Tibial artery (tissue), 4 donors: Measurements from ENCODE around the gene KIRREL3.

Experiments
- DNase-seq, 2 donors: peaks; one replicate each; pipeline ENCODE4 v3.0.0-alpha.2; 2019
- H3K27ac ChIP-seq, 2 donors: fragments of 200-600 bp; sonication (generic) in 1 of 2; 1 replicate in 1 of 2; 2 replicates in 1 of 2; pipeline ENCODE4 v1.5.1; 2018 to 2019; ENCODE audit warnings: mild to moderate bottlenecking in 1 of 2
- H3K27me3 ChIP-seq, 2 donors: fragments of 200-600 bp; sonication (generic) in 1 of 2; one replicate each; pipeline versions ENCODE4 v1.5.1 to v1.6.0; 2016 to 2019
- H3K36me3 ChIP-seq, 3 donors: fragments of 200-600 bp; sonication (generic) in 2 of 3; one replicate each; pipeline ENCODE4 v1.5.1; 2016 to 2019; ENCODE audit warnings: mild to moderate bottlenecking in 2 of 3
- H3K4me1 ChIP-seq, 4 donors: fragments of 200-600 bp; sonication (generic) in 2 of 4; 1 replicate in 3 of 4; 2 replicates in 1 of 4; pipeline ENCODE4 v1.5.1; 2016 to 2019
- H3K4me3 ChIP-seq, 2 donors: fragments of 200-600 bp; sonication (generic) in 1 of 2; 1 replicate in 1 of 2; 2 replicates in 1 of 2; pipeline ENCODE4 v1.5.1; 2018 to 2019; ENCODE audit warnings: mild to moderate bottlenecking in 2 of 2
- H3K9me3 ChIP-seq, 3 donors: fragments of 200-600 bp; sonication (generic) in 1 of 3; one replicate each; pipeline ENCODE4 v1.5.1; 2016 to 2019
- CTCF ChIP-seq, 2 experiments: fragments of 200-600 bp in 1 of 2; fragments of 450-650 bp in 1 of 2; IDR thresholded peaks; one replicate each; pipeline ENCODE4 v1.5.1; 2017 to 2019; ENCODE audit warnings: antibody characterized with exemption in 2 of 2, mild to moderate bottlenecking in 1 of 2, moderate library complexity in 1 of 2
- intact Hi-C: fragments of 100-400 bp; cut with DNase I; formaldehyde crosslinking; loops from one replicate; pipeline ENCODE4 v1.15.0; 2023; ENCODE audit warnings: low total_unique reads

KIRREL3 gene

GRCh38 chr11:126507646-126508045, 492.9 kb downstream of the KIRREL3 start:
- H3K9me3 ChIP-seq = peaks cover 0 to 13% (median 12%) of the 10 kb centered on the region in 3 donors
- no peak overlapping the region for H3K4me3 ChIP-seq
- H3K4me1 ChIP-seq = no peaks in the 10 kb centered on the region
- intact Hi-C loops = no loop called here
- H3K36me3 ChIP-seq = no peaks in the 10 kb centered on the region
- H3K27me3 ChIP-seq = peaks cover 0 to 26% of the 10 kb centered on the region in 2 donors
- H3K27ac ChIP-seq = no peak overlapping the region
- no peak for TF ChIP-seq CTCF (IDR thresholded peaks at IDR 0.05)
- no peak for DNase-seq

GRCh38 chr11:126506789-126507188, 493.8 kb downstream of the KIRREL3 start:
- DNase-seq = no peak
- Histone ChIP-seq H3K4me1 (no peaks in the 10 kb centered on the region), H3K27ac (no peak overlapping the region), H3K4me3 (no peak overlapping the region), H3K27me3 (peaks cover 0 to 28% of the 10 kb centered on the region in 2 donors), H3K9me3 (peaks cover 0 to 13% (median 12%) of the 10 kb centered on the region in 3 donors), H3K36me3 (no peaks in the 10 kb centered on the region)
- no peak for TF ChIP-seq CTCF (IDR thresholded peaks at IDR 0.05)
- intact Hi-C loops = no loop called here

- intact Hi-C loops = no loop called here
- H3K27me3 ChIP-seq = peaks cover 0 to 43% of the 10 kb centered on the region in 2 donors
- peaks cover 0 to 13% (median 12%) of the 10 kb centered on the region in 3 donors for H3K9me3 ChIP-seq
- H3K4me3 ChIP-seq = no peak overlapping the region
- H3K27ac ChIP-seq = no peak overlapping the region
- no peaks in the 10 kb centered on the region for H3K36me3 ChIP-seq
- no peak for TF ChIP-seq CTCF (IDR thresholded peaks at IDR 0.05)
- no peaks in the 10 kb centered on the region for H3K4me1 ChIP-seq
- no peak for DNase-seq
Observed at GRCh38 chr11:126502982-126503381, 497.6 kb downstream of the KIRREL3 start.

GRCh38 chr11:126502159-126502558, 498.4 kb downstream of the KIRREL3 start:
- DNase-seq = no peak
- Histone ChIP-seq H3K4me1 (no peaks in the 10 kb centered on the region), H3K4me3 (no peak overlapping the region), H3K27ac (no peak overlapping the region), H3K9me3 (peaks cover 0 to 13% (median 10%) of the 10 kb centered on the region in 3 donors), H3K27me3 (peaks cover 0 to 43% of the 10 kb centered on the region in 2 donors), H3K36me3 (no peaks in the 10 kb centered on the region)
- TF ChIP-seq CTCF (IDR thresholded peaks at IDR 0.05) = no peak
- intact Hi-C loops = no loop called here

- Histone ChIP-seq H3K4me3 (no peak overlapping the region), H3K9me3 (peaks cover 0 to 13% (median 5%) of the 10 kb centered on the region in 3 donors), H3K4me1 (no peaks in the 10 kb centered on the region), H3K27me3 (peaks cover 0 to 43% of the 10 kb centered on the region in 2 donors), H3K36me3 (no peaks in the 10 kb centered on the region), H3K27ac (no peak overlapping the region)
- no peak for TF ChIP-seq CTCF (IDR thresholded peaks at IDR 0.05)
- DNase-seq = no peak
- intact Hi-C loops = no loop called here
Observed at GRCh38 chr11:126501641-126502040, 498.9 kb downstream of the KIRREL3 start.

- no peaks in the 10 kb centered on the region for H3K4me1 ChIP-seq
- no peak overlapping the region for H3K4me3 ChIP-seq
- peaks cover 0 to 43% of the 10 kb centered on the region in 2 donors for H3K27me3 ChIP-seq
- H3K27ac ChIP-seq = no peak overlapping the region
- no peak for TF ChIP-seq CTCF (IDR thresholded peaks at IDR 0.05)
- intact Hi-C loops = no loop called here
- DNase-seq = no peak
- H3K36me3 ChIP-seq = no peaks in the 10 kb centered on the region
- peaks cover 0 to 12% (median 0%) of the 10 kb centered on the region in 3 donors for H3K9me3 ChIP-seq
Observed at GRCh38 chr11:126500981-126501380, 499.6 kb downstream of the KIRREL3 start.
